Adipocyte (in vitro differentiated cells): ENCODE data around the gene LCN10.
"Not testable (repeated sequence)": the region's sequence is repeated elsewhere in the genome, so short reads cannot be mapped to it uniquely, and the experiment has no call there.

Experiments used
- DNase-seq: peaks from one replicate; pipeline ENCODE4 v3.0.0-alpha.2; 2015; ENCODE audit warnings: low read depth
- H3K27me3 ChIP-seq: replicated peaks from 2 replicates; pipeline ENCODE4 v1.7.0; 2013; ENCODE audit warnings: mild to moderate bottlenecking, low read length, moderate library complexity; ENCODE audit not compliant: control insufficient read depth, insufficient read depth
- H3K36me3 ChIP-seq: 2 replicates; pipeline ENCODE4 v1.7.0; 2013; ENCODE audit warnings: low read length, mild to moderate bottlenecking, moderate library complexity; ENCODE audit not compliant: control insufficient read depth, insufficient read depth, severe bottlenecking
- H3K4me1 ChIP-seq: 2 replicates; pipeline ENCODE4 v1.7.0; 2013; ENCODE audit warnings: mild to moderate bottlenecking, low read length, moderate library complexity; ENCODE audit not compliant: control insufficient read depth, insufficient read depth
- H3K4me3 ChIP-seq: 2 replicates; pipeline ENCODE4 v1.7.0; 2013; ENCODE audit warnings: mild to moderate bottlenecking, low read length, moderate library complexity
- H3K9ac ChIP-seq: 2 replicates; pipeline ENCODE4 v1.7.0; 2013; ENCODE audit warnings: mild to moderate bottlenecking, low read length, moderate library complexity
- H3K9me3 ChIP-seq: 2 replicates; pipeline ENCODE4 v1.7.0; 2013; ENCODE audit warnings: mild to moderate bottlenecking, low read length, moderate library complexity; ENCODE audit not compliant: control insufficient read depth

The LCN10 gene

GRCh38 chr9:136759436-136760325 is 16.9 kb upstream of the LCN10 start:
- no peak overlapping the region for H3K4me3 ChIP-seq
- H3K9me3 ChIP-seq = peaks cover 13% of the 10 kb centered on the region
- H3K4me1 ChIP-seq = no peaks in the 10 kb centered on the region
- H3K9ac ChIP-seq = no peak overlapping the region
- no peaks in the 10 kb centered on the region for H3K36me3 ChIP-seq
- DNase-seq = no peak
- peaks cover 27% of the 10 kb centered on the region for H3K27me3 ChIP-seq

GRCh38 chr9:136759001-136759400 is 16.3 kb upstream of the LCN10 start:
- DNase-seq = no peak
- H3K4me3 ChIP-seq = no peak overlapping the region
- no peaks in the 10 kb centered on the region for H3K4me1 ChIP-seq
- peaks cover 13% of the 10 kb centered on the region for H3K9me3 ChIP-seq
- peaks cover 21% of the 10 kb centered on the region for H3K27me3 ChIP-seq
- no peaks in the 10 kb centered on the region for H3K36me3 ChIP-seq
- H3K9ac ChIP-seq = no peak overlapping the region

GRCh38 chr9:136757751-136758140 is 15.0 kb upstream of the LCN10 start:
- DNase-seq = no peak
- Histone ChIP-seq H3K27me3 (peaks cover 22% of the 10 kb centered on the region), H3K4me3 (no peak overlapping the region)

GRCh38 chr9:136757328-136757727 is 14.6 kb upstream of the LCN10 start:
- DNase-seq = no peak

More at GRCh38 chr9:136757751-136758140, 15.0 kb upstream of the LCN10 start:
- Histone ChIP-seq H3K9me3 (peaks cover 17% of the 10 kb centered on the region), H3K4me1 (no peaks in the 10 kb centered on the region), H3K9ac (no peak overlapping the region), H3K36me3 (no peaks in the 10 kb centered on the region)

GRCh38 chr9:136756836-136757235 is 14.1 kb upstream of the LCN10 start:
- H3K4me1 ChIP-seq = no peaks in the 10 kb centered on the region
- H3K9ac ChIP-seq = no peak overlapping the region
- peaks cover 25% of the 10 kb centered on the region for H3K9me3 ChIP-seq

More at GRCh38 chr9:136757328-136757727, 14.6 kb upstream of the LCN10 start:
- no peak overlapping the region for H3K4me3 ChIP-seq
- no peak overlapping the region for H3K9ac ChIP-seq
- H3K36me3 ChIP-seq = no peaks in the 10 kb centered on the region
- no peaks in the 10 kb centered on the region for H3K4me1 ChIP-seq
- peaks cover 20% of the 10 kb centered on the region for H3K9me3 ChIP-seq
- H3K27me3 ChIP-seq = peaks cover 23% of the 10 kb centered on the region

GRCh38 chr9:136756134-136756438 is 13.3 kb upstream of the LCN10 start:
- peaks cover 32% of the 10 kb centered on the region for H3K9me3 ChIP-seq
- H3K9ac ChIP-seq = no peak overlapping the region
- H3K36me3 ChIP-seq = no peaks in the 10 kb centered on the region
- no peak for DNase-seq
- peaks cover 27% of the 10 kb centered on the region for H3K27me3 ChIP-seq
- H3K4me3 ChIP-seq = no peak overlapping the region
- no peaks in the 10 kb centered on the region for H3K4me1 ChIP-seq

More at GRCh38 chr9:136756836-136757235, 14.1 kb upstream of the LCN10 start:
- H3K4me3 ChIP-seq = no peak overlapping the region
- H3K27me3 ChIP-seq = peaks cover 27% of the 10 kb centered on the region
- H3K36me3 ChIP-seq = no peaks in the 10 kb centered on the region
- DNase-seq = no peak

GRCh38 chr9:136755302-136756133 is 12.8 kb upstream of the LCN10 start:
- not testable (repeated sequence) for H3K4me3 ChIP-seq
- peaks cover 33% of the 10 kb centered on the region for H3K9me3 ChIP-seq

GRCh38 chr9:136754626-136755301 is 12.0 kb upstream of the LCN10 start:
- Histone ChIP-seq H3K4me3 (no peak overlapping the region), H3K9me3 (peaks cover 33% of the 10 kb centered on the region), H3K27me3 (peaks cover 23% of the 10 kb centered on the region), H3K4me1 (no peaks in the 10 kb centered on the region), H3K9ac (no peak overlapping the region), H3K36me3 (no peaks in the 10 kb centered on the region)
- no peak for DNase-seq

More at GRCh38 chr9:136755302-136756133, 12.8 kb upstream of the LCN10 start:
- H3K9ac ChIP-seq, H3K4me1 ChIP-seq, H3K36me3 ChIP-seq, DNase-seq: not testable (repeated sequence)
- peaks cover 27% of the 10 kb centered on the region for H3K27me3 ChIP-seq

GRCh38 chr9:136754059-136754572 is 11.4 kb upstream of the LCN10 start:
- no peak overlapping the region for H3K9ac ChIP-seq
- H3K4me3 ChIP-seq = no peak overlapping the region
- DNase-seq = no peak
- peaks cover 22% of the 10 kb centered on the region for H3K27me3 ChIP-seq
- no peaks in the 10 kb centered on the region for H3K36me3 ChIP-seq
- H3K9me3 ChIP-seq = peaks cover 33% of the 10 kb centered on the region
- H3K4me1 ChIP-seq = no peaks in the 10 kb centered on the region

- no peak overlapping the region for H3K4me3 ChIP-seq
- DNase-seq = no peak
- peaks cover 22% of the 10 kb centered on the region for H3K27me3 ChIP-seq
- no peak overlapping the region for H3K9ac ChIP-seq
- peaks cover 33% of the 10 kb centered on the region for H3K9me3 ChIP-seq
- H3K36me3 ChIP-seq = no peaks in the 10 kb centered on the region
- no peaks in the 10 kb centered on the region for H3K4me1 ChIP-seq
Observed at GRCh38 chr9:136753371-136754058, 10.8 kb upstream of the LCN10 start.
